NCI-H82 (cell line): ENCODE data around the gene NDUFC2.
A peak's percentile ranks its signal among the peaks of the same experiment; 100 is the strongest.
"Not testable (repeated sequence)": the region's sequence is repeated elsewhere in the genome, so short reads cannot be mapped to it uniquely, and the experiment has no call there.

Experiments
- DNase-seq: peaks from one replicate; lab custom pipeline; 2025; lab: John Stamatoyannopoulos, UW

The NDUFC2 gene

DNA sequence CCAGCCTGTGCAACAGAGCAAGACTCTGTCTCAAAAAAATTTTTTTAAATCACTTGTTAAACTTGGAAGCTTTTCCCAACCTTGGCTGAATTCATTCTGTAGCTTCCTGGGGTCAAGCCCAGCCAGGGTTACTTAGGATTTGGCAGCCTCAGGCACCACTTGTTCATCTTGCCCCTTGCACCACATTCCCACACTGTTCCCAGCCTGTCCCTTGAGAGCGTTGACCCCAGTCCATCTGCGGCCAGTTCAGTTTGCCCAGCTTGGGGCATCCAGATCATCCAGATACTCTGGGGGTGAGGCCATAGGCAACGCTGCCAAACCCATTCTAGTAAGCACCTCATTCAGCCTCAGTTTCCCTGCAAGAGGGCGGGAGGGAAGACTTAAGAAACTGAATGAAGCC lies 24.7 kb downstream of the NDUFC2 start:
- no peak for DNase-seq

DNA sequence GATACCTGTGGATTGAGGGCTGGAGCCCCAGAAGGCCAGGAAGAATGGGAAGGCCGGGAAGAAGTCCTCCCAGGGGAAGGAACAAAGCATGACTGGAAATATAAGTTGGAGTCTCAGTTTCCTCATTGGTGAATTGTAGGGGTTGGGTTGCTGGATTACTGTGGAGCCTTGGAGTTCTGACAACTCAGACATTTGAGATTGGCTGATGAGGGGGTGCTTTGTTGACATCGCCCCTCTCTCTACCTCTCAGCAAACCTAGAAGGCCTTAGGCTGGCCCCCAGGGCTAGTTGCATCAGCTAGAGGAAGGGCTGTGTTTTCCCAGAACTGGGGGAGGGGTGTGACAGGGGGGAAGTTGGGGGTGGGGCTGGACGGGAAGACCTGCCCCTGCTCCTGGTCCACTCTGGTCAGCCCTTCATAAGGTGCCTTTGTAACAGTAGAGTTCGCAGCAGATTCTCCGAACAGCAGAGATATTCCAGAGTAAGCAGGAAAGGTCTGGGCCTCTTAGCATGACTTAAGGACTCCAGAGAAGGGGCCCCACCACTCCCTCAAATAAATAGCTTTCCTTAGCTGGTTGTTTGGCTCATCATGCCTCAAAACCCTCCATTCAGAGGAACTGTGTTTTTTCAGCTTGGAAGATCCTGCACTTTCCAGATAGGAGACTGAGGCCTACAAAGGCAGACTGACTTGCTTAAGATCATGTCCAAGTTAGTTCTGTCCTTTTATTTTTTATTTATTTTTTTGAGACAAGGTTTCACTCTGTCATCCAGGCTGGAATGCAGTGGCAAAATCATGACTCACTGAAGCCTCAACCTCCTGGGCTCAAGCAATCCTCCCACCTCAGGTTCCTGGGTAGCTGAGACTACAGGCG lies 28.5 kb downstream of the NDUFC2 start:
- no peak for DNase-seq

DNA sequence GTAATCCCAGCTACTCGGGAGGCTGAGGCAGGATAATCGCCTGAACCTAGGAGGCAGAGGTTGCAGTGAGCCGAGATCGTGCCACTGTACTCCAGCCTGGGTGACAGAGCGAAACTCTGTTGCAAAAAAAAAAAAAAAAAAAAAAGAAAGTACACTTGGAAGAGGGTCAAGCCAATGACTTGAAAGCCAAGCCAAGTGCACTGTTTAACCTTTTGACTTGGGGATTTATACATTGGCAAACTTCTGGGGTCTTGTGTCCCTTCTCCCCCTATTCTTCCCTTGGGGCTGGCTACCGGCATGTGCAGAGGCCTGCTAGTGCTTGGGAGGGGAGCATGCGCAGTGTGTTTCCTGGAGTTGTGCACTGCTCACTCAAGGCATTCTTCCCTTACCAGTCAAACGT lies 30.3 kb downstream of the NDUFC2 start:
- no peak for DNase-seq

DNA sequence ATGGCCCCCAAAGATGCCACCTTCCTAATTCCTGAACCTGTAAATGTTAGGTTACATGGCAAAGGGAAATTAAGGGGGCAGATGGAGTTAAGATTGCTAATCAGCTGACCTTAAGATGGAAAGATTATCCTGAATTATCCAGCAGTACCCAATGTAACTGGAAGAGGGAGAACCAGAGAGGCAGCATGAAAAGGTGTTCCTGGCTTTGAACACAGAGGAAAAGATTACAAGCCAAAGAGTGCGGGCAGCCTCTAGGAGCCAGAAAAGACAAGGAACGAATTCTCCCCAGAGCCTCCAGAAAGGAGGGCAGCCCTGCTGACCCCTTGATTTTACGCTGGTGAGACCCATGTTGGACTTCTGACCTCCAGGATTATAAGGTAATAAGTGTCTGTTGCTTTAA lies 31.1 kb downstream of the NDUFC2 start:
- DNase-seq, result peak; percentile 89

DNA sequence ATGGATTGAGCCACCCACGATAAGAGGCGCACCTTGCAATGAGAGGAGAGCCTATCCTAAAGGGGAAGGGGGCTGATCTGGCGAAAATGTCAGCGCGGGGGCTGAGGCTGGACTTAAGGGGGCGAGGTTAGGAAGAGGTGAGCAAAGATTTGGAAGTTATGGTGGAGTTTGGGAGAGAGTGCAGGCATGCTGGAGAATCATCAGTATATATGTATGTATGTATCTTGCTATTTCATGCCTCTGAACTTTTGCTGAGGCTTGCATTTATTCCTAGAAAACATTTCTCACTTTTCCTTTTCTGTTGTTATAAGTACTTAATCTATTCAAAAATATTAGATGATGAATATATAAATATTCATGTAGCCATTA lies 33.2 kb downstream of the NDUFC2 start:
- no peak for DNase-seq

DNA sequence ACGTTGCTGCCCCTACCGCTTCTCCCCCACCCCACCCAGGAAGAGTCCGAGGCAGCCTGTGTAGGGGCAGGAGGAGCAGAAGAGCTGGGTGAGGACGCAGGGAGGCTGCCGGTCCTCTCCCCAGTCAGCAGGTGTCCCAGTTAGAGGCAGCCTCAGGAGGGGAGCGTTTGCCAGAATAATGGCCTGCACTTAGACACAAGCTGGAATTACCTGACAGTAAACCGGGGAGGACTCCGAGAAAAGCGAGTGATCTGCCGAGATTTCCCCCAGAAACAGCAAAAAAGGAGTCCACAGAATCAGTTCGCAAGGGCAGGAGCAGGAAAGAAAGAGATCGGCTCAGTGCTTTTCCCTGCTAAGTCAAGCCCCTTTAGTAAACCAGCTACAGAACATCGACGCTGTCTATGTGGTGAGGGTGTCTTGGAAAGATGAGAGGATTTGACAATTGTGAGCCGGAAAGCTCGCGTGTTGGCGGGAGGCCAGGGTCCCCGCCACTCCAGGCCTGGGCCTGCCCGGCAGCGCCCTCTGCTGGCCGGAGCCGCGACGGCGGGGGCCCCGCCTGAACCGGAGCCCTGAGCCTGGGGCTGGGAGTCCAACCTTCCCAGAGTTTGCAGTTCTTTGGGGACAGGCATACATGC lies 33.7 kb downstream of the NDUFC2 start:
- peak; percentile 87 for DNase-seq

DNA sequence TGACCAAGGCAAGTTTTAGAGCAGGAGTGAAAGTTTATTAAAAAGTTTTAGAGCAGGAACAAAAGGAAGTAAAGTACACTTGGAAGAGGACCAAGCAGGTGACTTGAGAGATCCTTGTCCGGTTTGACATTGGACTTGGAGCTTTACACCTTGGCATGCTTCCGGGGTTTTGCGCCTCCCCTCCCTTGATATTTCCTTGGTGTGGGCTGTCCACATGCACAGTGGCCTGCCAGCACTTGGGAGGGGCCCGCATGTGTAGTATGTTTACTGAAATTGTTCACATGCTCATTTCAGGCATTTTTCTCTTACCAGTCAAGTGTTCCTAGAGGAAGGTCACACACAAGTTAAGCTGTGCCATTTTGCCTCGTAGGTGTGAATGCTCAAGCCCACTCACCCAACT lies 35.0 kb downstream of the NDUFC2 start:
- DNase-seq, result no peak

DNA sequence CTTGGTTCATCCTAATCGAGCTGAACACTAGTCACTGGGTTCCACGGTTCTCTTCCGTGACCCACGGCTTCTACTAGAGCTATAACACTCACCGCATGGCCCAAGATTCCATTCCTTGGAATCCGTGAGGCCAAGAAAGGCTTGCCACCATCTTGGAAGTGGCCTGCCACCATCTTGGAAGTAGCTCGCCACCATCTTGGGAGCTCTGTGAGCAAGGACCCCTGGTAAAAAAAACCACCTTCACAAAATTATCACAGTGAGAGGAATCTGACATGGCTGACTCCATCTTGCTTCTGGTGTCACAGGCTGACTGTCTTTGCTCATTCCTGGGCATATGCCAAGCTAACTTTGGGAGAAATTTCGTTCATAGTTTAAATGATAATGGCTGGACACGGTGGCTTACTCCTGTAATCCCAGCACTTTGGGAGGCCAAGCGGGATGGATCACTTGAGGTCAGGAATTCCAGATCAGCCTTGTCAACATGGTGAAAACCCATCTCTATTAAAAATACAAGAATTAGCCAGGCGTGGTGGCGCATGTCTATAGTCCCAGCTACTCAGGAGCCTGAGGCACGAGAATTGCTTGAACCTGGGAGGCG lies 37.7 kb downstream of the NDUFC2 start:
- DNase-seq, result no peak

DNA sequence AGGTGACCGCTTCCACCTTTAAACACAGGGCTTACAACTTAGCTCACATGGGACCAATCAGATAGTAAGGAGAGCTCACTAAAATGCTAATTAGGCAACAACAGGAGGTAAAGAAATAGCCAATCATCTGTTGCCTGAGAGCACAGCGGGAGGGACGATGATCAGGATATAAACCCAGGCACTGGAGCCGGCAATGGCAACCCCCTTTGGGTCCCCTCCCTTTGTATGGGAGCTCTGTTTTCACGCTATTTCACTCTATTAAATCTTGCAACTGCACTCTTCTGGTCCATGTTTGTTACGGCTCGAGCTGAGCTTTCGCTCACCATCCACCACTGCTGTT lies 38.3 kb downstream of the NDUFC2 start:
- not testable (repeated sequence) for DNase-seq

DNA sequence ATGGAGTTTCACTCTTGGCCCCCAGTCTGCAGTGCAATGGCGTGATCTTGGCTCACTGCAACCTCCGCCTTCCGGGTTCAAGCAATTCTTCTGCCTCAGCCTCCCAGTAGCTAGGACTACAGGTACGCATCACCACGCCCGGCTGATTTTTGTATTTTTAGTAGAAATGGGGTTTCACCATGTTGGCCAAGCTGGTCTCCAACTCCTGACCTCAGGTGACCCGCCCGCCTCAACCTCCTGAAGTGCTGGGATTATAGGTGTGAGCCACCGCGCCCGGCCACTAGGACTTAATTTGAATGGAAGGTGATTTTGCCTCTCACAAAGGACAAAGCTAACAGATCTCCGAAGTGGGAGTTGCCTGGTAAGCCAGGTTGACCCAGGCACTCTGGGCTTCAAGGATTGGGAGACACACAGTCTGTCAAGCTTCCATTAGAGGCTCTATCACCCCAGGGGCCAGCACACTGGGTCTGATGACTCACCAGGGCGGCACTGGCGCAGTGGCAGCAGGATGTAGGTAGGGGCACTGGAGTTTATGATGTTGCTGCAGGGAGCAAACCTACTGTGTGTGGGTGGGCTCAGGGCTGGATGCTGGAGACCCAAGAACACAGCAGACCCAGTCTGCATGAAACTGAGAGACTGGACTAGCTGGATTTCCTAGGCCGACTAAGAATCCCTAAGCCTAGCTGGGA lies 38.8 kb downstream of the NDUFC2 start:
- DNase-seq, result no peak

DNA sequence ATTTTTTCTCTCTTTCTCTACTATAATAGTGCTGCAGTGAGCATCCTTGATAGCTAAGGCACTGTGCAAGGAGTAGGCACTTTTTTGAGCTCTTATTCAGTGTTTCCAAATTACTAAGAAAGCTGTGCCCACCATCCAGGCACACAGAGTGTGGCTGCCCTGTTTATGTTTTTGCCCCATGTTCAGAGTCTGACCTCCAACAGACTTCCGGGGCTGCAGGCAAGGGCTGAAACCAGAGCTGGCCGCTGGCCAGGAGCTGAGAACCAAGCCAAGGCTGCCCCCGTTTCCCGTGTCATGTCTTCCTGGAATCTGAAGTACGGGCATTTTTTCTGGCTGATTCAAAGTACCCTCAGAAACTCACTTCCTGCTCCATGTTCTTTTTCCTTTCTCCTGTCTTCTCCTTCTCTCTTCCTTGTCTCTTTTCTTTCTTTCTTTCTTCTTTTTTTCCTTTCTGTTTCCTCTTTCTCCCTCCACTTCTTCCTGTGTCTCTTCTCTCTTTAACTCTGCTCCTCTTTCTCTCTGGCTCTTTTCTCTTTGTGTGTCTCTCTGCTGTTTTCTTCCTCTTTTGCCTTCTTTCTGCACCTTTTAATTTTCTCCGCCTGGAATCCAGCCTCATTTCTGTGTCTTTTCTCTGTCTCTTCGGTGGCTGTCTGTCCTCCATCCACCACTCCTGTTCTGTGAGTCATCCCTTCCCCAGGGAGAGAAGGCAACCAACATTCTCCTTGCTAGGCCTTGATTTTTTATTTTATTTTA lies 39.6 kb downstream of the NDUFC2 start:
- DNase-seq, result peak; percentile 16

DNA sequence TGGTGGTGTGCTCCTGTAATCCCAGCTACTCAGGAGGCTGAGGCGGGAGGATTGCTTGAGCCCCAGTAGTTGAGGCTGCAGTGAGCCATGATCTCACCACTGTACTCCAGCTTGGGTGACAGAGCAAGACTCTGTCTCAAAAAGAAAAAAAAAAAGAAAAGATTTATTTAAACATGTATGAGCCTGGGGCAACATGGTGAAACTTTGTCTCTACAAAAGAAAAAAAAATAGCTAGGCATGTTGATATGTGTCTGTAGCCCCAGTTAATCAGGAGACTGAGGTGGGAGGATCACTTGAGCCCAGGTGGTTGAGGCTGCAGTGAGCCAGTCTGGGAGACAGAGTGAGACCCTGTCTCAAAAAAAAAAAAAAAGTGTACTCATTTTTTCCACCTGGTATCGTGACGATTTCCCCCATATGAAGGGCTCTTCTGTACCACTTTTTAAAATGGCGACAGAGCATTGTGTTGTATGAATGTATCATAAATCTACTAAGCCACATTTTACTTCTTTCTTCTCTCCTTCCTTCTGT lies 40.2 kb downstream of the NDUFC2 start:
- no peak for DNase-seq

DNA sequence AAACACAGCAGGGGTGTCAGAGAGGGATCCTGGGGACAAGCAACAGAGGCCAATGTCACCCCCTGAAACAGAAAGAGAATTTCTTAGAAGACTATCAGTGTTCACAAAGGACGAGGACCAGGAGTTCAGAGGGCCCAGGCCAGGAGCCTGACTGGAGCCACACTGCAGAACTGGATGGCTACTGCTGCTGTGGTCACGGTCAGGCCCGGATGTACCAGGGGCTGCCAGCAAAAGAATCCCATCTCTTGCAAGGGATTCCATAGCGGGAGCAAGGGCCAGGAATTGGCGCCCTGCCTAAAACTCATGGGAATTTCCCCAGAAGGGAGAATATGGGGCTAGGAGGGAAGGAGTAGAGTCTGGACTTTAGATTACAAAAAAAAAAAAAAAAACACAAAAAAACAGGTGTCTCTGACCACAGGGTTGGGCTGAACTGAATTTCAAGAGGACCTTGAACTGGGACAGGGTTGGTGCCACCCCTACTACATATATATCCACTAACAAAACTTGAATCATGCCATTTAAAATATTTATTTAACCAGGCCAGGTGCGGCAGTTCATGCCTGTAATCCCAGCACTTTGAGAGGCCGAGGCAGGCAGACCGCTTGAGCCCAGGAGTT lies 40.9 kb downstream of the NDUFC2 start:
- no peak for DNase-seq

DNA sequence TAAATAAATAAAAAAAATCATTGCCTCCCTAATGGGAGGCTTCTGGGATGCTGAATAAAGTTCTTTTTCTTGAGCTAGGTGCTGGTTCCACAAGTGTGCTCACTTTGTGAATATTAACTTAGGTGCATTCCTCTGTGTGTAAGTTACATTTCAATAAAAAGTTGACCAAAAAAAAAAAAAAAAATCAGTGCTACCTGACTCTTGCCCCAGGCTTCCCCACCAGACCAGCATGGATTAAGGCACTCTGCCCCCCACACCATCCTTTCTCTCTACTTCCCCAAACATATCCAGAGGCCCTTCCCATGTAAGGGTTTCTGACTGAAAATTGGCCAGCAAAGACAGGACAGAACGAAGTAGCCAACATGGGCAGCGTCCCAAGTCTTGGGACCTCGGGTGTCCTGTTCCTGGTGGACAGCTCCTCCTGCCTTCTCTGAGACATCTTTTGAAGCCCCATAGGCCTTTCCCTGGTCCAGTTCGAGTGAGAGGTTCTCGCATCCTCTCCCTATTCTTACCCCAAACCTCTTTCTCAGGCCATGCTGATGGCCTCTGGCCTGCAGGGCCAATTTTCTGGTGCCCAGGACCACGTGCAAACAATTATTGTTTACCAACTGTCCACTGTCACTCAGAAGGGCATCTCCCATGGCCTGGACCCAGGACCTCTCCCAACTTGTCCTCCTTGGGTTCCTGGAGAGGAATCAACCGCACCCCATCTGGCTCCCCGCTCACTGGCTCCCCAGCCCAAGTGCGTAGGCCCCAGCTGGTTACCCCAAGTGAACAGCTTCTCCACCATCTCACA lies 41.6 kb downstream of the NDUFC2 start:
- DNase-seq, result no peak

DNA sequence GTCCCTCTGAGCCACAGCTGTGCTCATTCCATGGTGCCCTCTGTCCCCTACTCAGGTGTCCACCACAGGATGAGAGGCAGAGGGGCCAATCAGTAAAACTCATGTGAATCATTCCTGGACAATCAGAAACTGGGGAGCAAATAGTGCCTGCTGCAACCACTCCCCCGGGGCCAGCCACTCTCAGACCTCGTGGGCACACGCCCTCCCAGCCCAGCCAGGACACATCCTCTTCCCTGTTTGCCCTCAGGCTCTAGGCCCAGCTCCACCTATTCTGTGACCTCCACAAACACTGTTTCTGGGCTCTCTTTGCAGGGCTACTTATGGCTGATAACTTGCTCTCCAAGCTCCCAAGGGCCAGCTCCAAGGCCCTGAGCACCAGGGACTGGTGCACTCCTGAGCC lies 42.6 kb downstream of the NDUFC2 start:
- DNase-seq, result no peak

DNA sequence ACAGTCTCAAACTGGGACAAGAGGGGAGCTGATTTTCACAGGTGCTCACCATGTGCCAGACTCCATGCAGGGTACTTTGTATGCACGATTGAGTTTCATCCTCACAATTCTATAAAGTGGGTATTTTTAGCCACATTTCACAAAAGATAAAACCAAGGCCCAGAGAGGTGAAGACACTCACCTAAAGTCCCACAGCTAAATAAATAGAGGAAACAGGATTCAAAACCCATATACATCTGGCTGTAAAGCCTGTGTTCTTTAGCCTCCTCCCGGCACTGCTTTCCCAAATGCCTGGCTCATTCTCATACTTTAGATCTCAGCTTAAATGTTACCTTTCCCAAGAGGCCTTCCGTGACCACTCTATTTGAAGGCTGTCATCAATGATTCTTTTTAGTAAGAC lies 43.3 kb downstream of the NDUFC2 start:
- no peak for DNase-seq

DNA sequence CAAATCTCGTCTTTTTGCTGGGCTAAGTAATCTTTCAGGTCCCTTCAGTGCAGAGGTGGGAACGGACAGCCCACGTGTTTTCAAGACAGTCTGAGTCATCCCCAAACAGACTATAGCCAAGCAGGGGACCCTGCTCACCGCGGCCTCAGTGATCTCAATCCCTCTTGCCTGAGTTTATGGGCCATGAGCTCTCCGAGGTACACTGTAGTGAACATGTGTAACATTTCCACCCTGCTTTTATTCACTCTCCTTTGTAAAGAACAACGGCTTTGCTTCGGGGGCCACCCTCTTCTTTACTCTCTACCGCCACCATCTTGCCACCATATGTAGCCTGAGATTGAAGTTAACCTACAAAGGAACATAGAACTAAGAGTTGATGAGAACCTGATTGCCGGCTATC lies 45.0 kb downstream of the NDUFC2 start:
- DNase-seq, result no peak

DNA sequence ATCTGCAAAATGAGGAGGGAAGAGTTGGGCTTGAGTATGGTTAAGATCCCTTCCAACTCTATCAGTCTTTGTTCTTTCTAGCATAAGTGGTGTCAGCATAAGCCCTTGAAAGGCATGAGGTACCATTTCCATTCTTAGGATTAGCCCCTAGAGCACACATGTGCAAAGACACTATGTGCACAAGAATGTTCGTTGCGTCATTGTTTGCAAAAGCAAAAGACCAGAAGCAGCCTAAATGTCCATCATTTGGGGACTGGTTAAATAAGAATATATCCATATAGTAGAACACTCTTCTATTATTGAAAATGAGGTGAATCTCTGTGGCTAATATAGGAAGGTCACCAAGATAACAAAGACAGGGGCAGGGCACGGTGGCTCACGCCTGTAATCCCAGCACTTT lies 46.6 kb downstream of the NDUFC2 start:
- no peak for DNase-seq

DNA sequence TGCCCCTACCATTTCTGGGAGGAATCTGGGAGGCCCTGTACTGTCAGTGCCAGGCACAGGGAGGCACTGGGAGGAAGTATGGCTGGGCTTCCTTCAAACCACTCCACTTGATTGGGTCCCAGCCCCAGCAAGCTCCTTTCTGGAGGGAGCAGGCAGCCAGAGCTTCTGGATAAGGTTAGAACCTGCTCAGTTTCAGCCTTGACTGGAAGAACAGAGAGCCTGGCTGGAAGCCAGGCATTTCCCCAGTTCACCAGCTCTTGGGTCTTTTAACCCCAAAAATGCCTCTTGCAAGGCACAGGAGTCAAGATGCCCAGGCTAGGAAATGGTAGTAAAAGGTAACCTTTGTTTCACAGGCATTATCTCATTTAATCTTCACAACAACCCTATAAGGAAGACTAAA lies 47.6 kb downstream of the NDUFC2 start:
- DNase-seq, result no peak

DNA sequence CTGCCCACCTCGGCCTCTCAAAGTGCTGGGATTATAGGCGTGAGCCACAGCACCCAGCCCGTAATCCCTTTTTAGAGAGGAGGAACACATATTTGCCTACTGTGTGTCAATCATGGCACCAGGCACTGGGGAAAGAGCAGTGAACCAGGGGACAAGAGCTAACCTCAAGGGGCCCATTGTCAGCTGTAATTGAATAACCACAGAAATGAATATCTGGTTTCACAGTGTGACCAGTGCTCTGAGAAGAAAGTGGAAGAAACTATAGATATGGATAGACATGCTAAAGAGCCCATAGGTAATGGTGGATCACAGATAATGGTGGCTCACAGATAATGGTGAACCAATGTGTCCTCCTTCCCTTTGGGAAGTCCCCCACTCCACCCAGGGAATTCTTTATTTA lies 48.0 kb downstream of the NDUFC2 start:
- no peak for DNase-seq
